Psoas muscle (tissue), 8 donors: ENCODE measurements around the gene SLC3A2. TPM values are rescaled to one million over a fixed set of nuclear protein-coding genes. Genes with fewer than 3 reads are reported as not detected.

Experiments
- ATAC-seq, 4 donors: fragments of 200-7000 bp; cut with Tn5 transposase; one replicate each; pipeline ENCODE4 v1.9.1; 2020; ENCODE audit warnings: moderate library complexity in 3 of 4, mild to moderate bottlenecking in 2 of 4
- DNase-seq, 2 donors: peaks; one replicate each; pipeline ENCODE4 v3.0.0-alpha.2; 2020
- H3K27ac ChIP-seq: fragments of 200-600 bp; one replicate; pipeline ENCODE4 v1.8.0; 2022
- H3K27me3 ChIP-seq, 3 donors: fragments of 200-600 bp in 1 of 3; one replicate each; pipeline versions ENCODE4 v1.6.1 to v1.8.0; 2013 to 2022; ENCODE audit warnings: low read length in 2 of 3, mild to moderate bottlenecking in 2 of 3, moderate library complexity in 1 of 3; ENCODE audit not compliant: insufficient read depth in 3 of 3
- H3K36me3 ChIP-seq, 2 donors: fragments of 200-600 bp in 1 of 2; one replicate each; pipeline versions ENCODE4 v1.6.1 to v1.8.0; 2013 to 2022; ENCODE audit warnings: low read depth in 1 of 2, mild to moderate bottlenecking in 1 of 2, moderate library complexity in 1 of 2; ENCODE audit not compliant: insufficient read depth in 1 of 2
- H3K4me1 ChIP-seq: fragments of 200-600 bp; one replicate; pipeline ENCODE4 v1.8.0; 2022
- H3K4me3 ChIP-seq: fragments of 200-600 bp; one replicate; pipeline ENCODE4 v1.8.0; 2022; ENCODE audit warnings: mild to moderate bottlenecking
- H3K9me3 ChIP-seq: fragments of 200-600 bp; one replicate; pipeline ENCODE4 v1.8.0; 2022
- CTCF ChIP-seq: fragments of 200-600 bp; IDR thresholded peaks from one replicate; pipeline ENCODE4 v1.8.0; 2022; ENCODE audit warnings: antibody characterized with exemption
- WGBS, 3 donors: extraction: QIAGEN DNeasy Blood & Tissue Kit; methylation state at CpG; one replicate each; pipeline versions ENCODE4 v1.1.6 to v1.1.7; 2013; 5-methylcytosine and 5-hydroxymethylcytosine counted together
- intact Hi-C, 2 donors: fragments of 100-400 bp; cut with DNase I; formaldehyde crosslinking; loops; one replicate each; pipeline versions ENCODE4 v1.11.0 to v1.14.2; 2022
- polyA plus RNA-seq, 3 donors: library from polyadenylated mRNA; stranded (reverse); fragments of 200-250 nt; gene quantifications; one replicate each; pipeline ENCODE4 v1.2.3, GENCODE V29; 2013
- total RNA-seq, 4 donors: library from RNA; stranded (reverse); fragmentation: NEBNext Ultra II Directional in 2 of 4; extraction: Animal tissue kit (Norgen Biotek cat#: 25700) in 2 of 4; gene quantifications; one replicate each; pipeline versions ENCODE4 v1.2.1 to v1.2.4, GENCODE V29; 2021 to 2023
- donor health status: healthy with polysubstance abuse.
- donor health status: DM: no; HTN: no; CAD: no; lungs with moderate emphysema.
- donor health status: Bipolar disorder and iron deficiency.
- donor health status: healthy.
- donor health status: DM: yes; HTN: yes; CAD: no.
- donor health status: DM: no; HTN: no; CAD: no.
- donor health status: DM: no; HTN: no; CAD: no.
- donor health status: DM: yes; HTN: yes; CAD: no.

SLC3A2 gene
- total and polyA plus RNA-seq, 7 donors = 62.6 to 374 (median 163) TPM

GRCh38 chr11:62914416-62914815, 33.7 kb downstream of the SLC3A2 start:
- H3K27ac ChIP-seq = no peak overlapping the region
- no peaks in the 10 kb centered on the region for H3K9me3 ChIP-seq
- TF ChIP-seq CTCF = no peak
- ATAC-seq (no peak), DNase-seq (no peak)
- no peaks in the 10 kb centered on the region for H3K4me1 ChIP-seq
- no peaks in the 10 kb centered on the region for H3K27me3 ChIP-seq
- intact Hi-C loops = no loop called here
- no peaks in the 10 kb centered on the region for H3K36me3 ChIP-seq
- WGBS, 3 donors = 69 to 90% (median 80%) methylated on average over 1 of the region's 1 CpG
- H3K4me3 ChIP-seq = no peak overlapping the region

- intact Hi-C loops = no loop called here
- H3K36me3 ChIP-seq = no peaks in the 10 kb centered on the region
- no peak for ATAC-seq
- H3K9me3 ChIP-seq = no peaks in the 10 kb centered on the region
- H3K4me1 ChIP-seq = no peaks in the 10 kb centered on the region
- H3K4me3 ChIP-seq = no peak overlapping the region
- H3K27ac ChIP-seq = no peak overlapping the region
- WGBS, 3 donors = 89 to 92% (median 89%) methylated on average over 11 of the region's 11 CpGs
- TF ChIP-seq CTCF = no peak
- no peak for DNase-seq
- peaks cover 0 to 18% (median 5%) of the 10 kb centered on the region in 3 donors for H3K27me3 ChIP-seq
These were observed 37.3 kb downstream of the SLC3A2 start for GRCh38 chr11:62917906-62918502.

- H3K4me1 ChIP-seq = peaks cover under 1% of the 10 kb centered on the region
- H3K4me3 ChIP-seq = no peak overlapping the region
- no peak for TF ChIP-seq CTCF
- DNase-seq (no peak), ATAC-seq (no peak)
- H3K36me3 ChIP-seq = no peaks in the 10 kb centered on the region
- H3K27me3 ChIP-seq = peaks cover 0 to 23% (median 8%) of the 10 kb centered on the region in 3 donors
- intact Hi-C loops = no loop called here
- no peaks in the 10 kb centered on the region for H3K9me3 ChIP-seq
- no peak overlapping the region for H3K27ac ChIP-seq
- 37 to 40% (median 37%) methylated on average over 5 of the region's 5 CpGs for WGBS, 3 donors
These were observed 37.8 kb downstream of the SLC3A2 start for GRCh38 chr11:62918531-62918930.

- intact Hi-C loops = no loop called here
- Histone ChIP-seq H3K27ac (no peak overlapping the region), H3K9me3 (no peaks in the 10 kb centered on the region), H3K27me3 (peaks cover 0 to 31% (median 11%) of the 10 kb centered on the region in 3 donors), H3K4me1 (peaks cover 7% of the 10 kb centered on the region), H3K36me3 (no peaks in the 10 kb centered on the region), H3K4me3 (no peak overlapping the region)
- ATAC-seq (no peak), DNase-seq (no peak)
- TF ChIP-seq CTCF = no peak
- WGBS, 3 donors = 90 to 93% (median 91%) methylated on average over 10 of the region's 10 CpGs
These were observed 38.8 kb downstream of the SLC3A2 start for GRCh38 chr11:62919476-62919875.
